Small intestine (tissue), 7 donors: ENCODE measurements around the gene PAPLN. TPM values are rescaled to one million over a fixed set of nuclear protein-coding genes. Genes with fewer than 3 reads are reported as not detected.

Experiments used
- DNase-seq, 2 donors: peaks; one replicate each; pipeline versions ENCODE4 v3.0.0 to v3.0.0-alpha.2; 2013
- FAIRE-seq: peaks from 2 replicates; lab custom pipeline; 2012; peaks lifted over from hg19 to GRCh38; lab: Jason Lieb, UNC
- H3K27ac ChIP-seq, 3 donors: one replicate each; pipeline ENCODE4 v1.5.1; 2013; ENCODE audit warnings: low read length in 2 of 3, mild to moderate bottlenecking in 2 of 3, control low read depth in 1 of 3, inconsistent platforms in 1 of 3, low read depth in 1 of 3, moderate library complexity in 1 of 3
- H3K27me3 ChIP-seq, 3 donors: one replicate each; pipeline ENCODE4 v1.6.1; 2013; ENCODE audit warnings: low read length in 3 of 3, inconsistent platforms in 1 of 3; ENCODE audit not compliant: control insufficient read depth in 3 of 3, insufficient read depth in 3 of 3
- H3K36me3 ChIP-seq, 3 donors: one replicate each; pipeline ENCODE4 v1.6.1; 2013; ENCODE audit warnings: low read length in 3 of 3, inconsistent platforms in 1 of 3, low read depth in 1 of 3, mild to moderate bottlenecking in 1 of 3, moderate library complexity in 1 of 3; ENCODE audit not compliant: control insufficient read depth in 3 of 3, insufficient read depth in 2 of 3
- H3K4me1 ChIP-seq, 3 donors: one replicate each; pipeline ENCODE4 v1.6.1; 2013; ENCODE audit warnings: low read length in 2 of 3, inconsistent platforms in 1 of 3, low read depth in 1 of 3, mild to moderate bottlenecking in 1 of 3, moderate library complexity in 1 of 3; ENCODE audit not compliant: control insufficient read depth in 3 of 3, insufficient read depth in 2 of 3
- H3K4me3 ChIP-seq, 3 donors: one replicate each; pipeline ENCODE4 v1.5.1; 2013; ENCODE audit warnings: low read length in 3 of 3, control low read depth in 1 of 3, inconsistent platforms in 1 of 3, low read depth in 1 of 3, mild to moderate bottlenecking in 1 of 3, moderate library complexity in 1 of 3
- H3K9me3 ChIP-seq, 2 donors: one replicate each; pipeline ENCODE4 v1.6.1; 2013; ENCODE audit warnings: low read depth in 1 of 2, low read length in 1 of 2; ENCODE audit not compliant: control insufficient read depth in 2 of 2, insufficient read depth in 1 of 2
- WGBS, 3 donors: extraction: QIAGEN DNeasy Blood & Tissue Kit; methylation state at CpG; one replicate each; pipeline ENCODE4 v1.1.7; 2013; 5-methylcytosine and 5-hydroxymethylcytosine counted together
- polyA plus RNA-seq, 4 donors: library from polyadenylated mRNA; stranded (reverse) in 3 of 4; unstranded in 1 of 4; fragments of 200-250 nt in 3 of 4; fragments of 120-200 nt in 1 of 4; gene quantifications; one replicate each; pipeline versions ENCODE4 v1.2.1 to v1.2.3, GENCODE V29; 2013
- donor health status: healthy with polysubstance abuse.
- donor health status: control.
- donor health status: control.
- donor health status: Bipolar disorder and iron deficiency.
- donor health status: healthy.

Gene PAPLN
- polyA plus RNA-seq, 4 donors, result 0.45 to 59.2 (median 2.0) TPM

DNA sequence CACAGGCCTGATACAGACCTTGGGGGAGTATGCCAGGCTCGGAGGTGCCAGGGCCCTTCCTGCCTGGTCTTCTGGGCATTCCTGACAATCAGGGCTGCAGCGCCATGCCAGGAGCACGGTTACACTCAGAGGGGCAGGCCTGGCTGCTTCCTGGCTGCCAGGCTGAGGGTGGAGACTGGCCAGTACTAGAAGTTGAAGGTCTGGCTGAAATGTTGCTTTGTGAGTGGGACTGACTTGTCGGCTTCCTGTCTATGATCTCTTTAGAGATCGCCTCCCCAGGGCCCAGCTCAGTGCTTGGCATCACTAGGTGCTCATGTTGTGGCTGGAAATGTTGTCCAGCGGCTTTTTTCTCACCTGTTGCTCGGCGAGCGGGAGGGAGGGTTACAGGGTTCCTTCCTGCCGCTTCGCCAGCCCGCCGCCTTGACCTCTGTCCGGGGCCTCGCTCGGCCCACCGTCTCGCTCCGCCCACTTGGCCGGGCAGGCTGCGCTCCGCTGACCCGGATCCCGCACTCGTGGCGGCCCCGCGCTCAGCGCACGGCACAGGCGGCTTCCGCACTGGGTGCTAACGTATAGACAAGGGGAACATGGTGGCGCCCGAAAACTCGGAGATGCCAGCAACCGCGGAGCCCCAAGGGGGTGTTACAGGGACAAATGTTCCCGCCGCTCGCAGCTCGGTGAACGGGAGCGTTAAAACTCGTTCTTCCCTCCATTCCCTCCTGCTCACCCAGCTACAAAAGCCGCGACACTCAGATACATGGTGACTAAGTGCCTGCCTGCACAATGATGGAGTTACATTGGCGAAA lies 32.6 kb downstream of the PAPLN start:
- no peak for FAIRE-seq
- WGBS, 3 donors, result 26 to 38% (median 34%) methylated on average over 48 of the region's 48 CpGs
- Histone ChIP-seq H3K27me3 (no peaks in the 10 kb centered on the region), H3K4me1 (peaks cover 0 to 9% (median 0%) of the 10 kb centered on the region in 3 donors), H3K36me3 (peaks cover 2 to 65% (median 7%) of the 10 kb centered on the region in 3 donors), H3K27ac (no peak overlapping the region), H3K4me3 (peak overlapping the region in 2 of 3 donors; percentile 8 to 17), H3K9me3 (no peaks in the 10 kb centered on the region)
- DNase-seq, result peak; percentile 17 to 40

DNA sequence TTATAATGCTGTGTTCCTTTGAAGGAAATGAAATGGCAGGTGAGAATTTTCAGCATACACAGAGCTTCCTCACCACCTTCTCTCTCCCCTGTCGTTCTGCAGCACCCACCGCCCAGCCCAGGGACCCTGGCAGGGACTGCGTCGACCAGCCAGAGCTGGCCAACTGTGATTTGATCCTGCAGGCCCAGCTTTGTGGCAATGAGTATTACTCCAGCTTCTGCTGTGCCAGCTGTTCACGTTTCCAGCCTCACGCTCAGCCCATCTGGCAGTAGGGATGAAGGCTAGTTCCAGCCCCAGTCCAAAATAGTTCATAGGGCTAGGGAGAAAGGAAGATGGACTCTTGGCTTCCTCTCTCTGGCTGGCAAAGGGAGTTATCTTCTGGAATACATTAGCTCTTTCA lies 35.1 kb downstream of the PAPLN start:
- 77 to 87% (median 85%) methylated on average over 6 of the region's 6 CpGs for WGBS, 3 donors
- FAIRE-seq (no peak), DNase-seq (no peak)
- no peaks in the 10 kb centered on the region for H3K27me3 ChIP-seq
- no peak overlapping the region for H3K27ac ChIP-seq
- no peak overlapping the region for H3K4me3 ChIP-seq
- H3K4me1 ChIP-seq, result peaks cover 0 to 4% (median 0%) of the 10 kb centered on the region in 3 donors
- peaks cover 7 to 52% (median 13%) of the 10 kb centered on the region in 3 donors for H3K36me3 ChIP-seq
- H3K9me3 ChIP-seq, result no peaks in the 10 kb centered on the region

DNA sequence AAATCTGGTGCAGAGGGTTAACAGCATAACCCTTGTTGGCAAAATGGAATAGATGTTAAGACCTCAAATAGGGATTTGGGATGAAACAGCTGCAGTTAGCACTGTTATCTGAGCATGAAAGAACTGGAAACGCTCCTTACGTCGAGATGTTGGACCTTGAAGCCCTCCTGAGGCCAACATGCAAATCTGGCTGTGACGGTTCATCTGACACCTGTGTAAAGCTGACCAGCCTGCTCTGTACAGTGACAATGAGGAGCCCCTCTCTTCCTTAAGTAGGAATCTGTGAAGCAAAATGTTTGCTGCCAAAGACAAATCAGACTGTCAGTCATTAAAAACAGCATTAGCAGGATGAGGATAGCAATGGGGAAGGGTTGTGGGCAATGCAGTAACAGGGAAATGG lies 36.5 kb downstream of the PAPLN start:
- no peak for FAIRE-seq
- 65 to 78% (median 67%) methylated on average over 4 of the region's 4 CpGs for WGBS, 3 donors

DNA sequence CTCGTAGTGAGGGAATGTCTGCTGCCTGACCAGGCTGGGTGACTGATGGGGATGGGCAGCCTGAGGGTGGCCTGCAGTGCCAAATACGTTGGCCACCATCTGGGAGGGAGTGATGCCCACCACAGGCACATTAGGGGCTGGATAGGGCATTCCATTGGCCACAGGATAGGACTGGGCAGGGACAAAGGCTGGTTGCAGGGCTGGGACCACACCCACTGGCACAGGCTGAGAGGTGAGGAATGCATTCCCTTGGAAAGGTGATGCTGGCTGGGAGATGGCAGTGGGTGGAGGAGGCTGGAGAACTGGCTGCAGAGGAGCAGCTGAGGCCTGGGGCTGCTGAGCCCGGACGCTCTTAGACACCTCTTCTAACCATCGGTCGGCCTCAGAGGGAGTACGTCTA lies 39.5 kb downstream of the PAPLN start:
- H3K27ac ChIP-seq, result no peak overlapping the region
- H3K4me1 ChIP-seq, result no peaks in the 10 kb centered on the region
- FAIRE-seq (no peak), DNase-seq (no peak)
- H3K9me3 ChIP-seq, result no peaks in the 10 kb centered on the region
- peaks cover 12 to 47% (median 26%) of the 10 kb centered on the region in 3 donors for H3K36me3 ChIP-seq
- H3K4me3 ChIP-seq, result no peak overlapping the region
- WGBS, 3 donors, result 94 to 96% (median 95%) methylated on average over 7 of the region's 7 CpGs
- no peaks in the 10 kb centered on the region for H3K27me3 ChIP-seq

More for the DNA sequence above, 36.5 kb downstream of the PAPLN start:
- no peaks in the 10 kb centered on the region for H3K9me3 ChIP-seq
- H3K36me3 ChIP-seq, result peaks cover 7 to 51% (median 13%) of the 10 kb centered on the region in 3 donors
- H3K27ac ChIP-seq, result no peak overlapping the region
- peaks cover 0 to 4% (median 0%) of the 10 kb centered on the region in 3 donors for H3K4me1 ChIP-seq
- no peak overlapping the region for H3K4me3 ChIP-seq
- H3K27me3 ChIP-seq, result no peaks in the 10 kb centered on the region
- no peak for DNase-seq

DNA sequence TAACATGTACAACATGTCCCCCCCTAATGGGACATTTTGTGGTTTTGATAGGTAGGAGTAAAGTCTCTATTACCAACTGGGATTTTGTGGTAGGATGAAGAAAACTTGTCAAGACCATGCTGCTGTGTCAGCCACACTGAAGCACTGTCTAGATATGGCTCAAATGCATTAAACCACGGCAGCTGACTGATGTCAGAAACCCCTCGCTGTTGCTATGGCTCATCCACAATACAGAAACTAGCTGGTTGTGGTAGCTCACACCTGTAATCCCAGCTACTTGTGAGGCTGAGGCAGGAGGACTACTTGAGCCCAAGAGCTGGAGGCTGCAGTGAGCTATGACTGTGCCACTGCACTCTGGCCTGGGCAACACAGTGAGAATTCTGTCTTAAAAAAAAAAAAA lies 40.1 kb downstream of the PAPLN start:
- DNase-seq, result no peak
- no peaks in the 10 kb centered on the region for H3K9me3 ChIP-seq
- 97 to 98% (median 98%) methylated on average over 2 of the region's 2 CpGs for WGBS, 3 donors
- H3K4me1 ChIP-seq, result no peaks in the 10 kb centered on the region
- no peaks in the 10 kb centered on the region for H3K27me3 ChIP-seq
- H3K27ac ChIP-seq, result no peak overlapping the region
- H3K36me3 ChIP-seq, result peaks cover 11 to 49% (median 31%) of the 10 kb centered on the region in 3 donors
- H3K4me3 ChIP-seq, result no peak overlapping the region
- FAIRE-seq, result no peak

DNA sequence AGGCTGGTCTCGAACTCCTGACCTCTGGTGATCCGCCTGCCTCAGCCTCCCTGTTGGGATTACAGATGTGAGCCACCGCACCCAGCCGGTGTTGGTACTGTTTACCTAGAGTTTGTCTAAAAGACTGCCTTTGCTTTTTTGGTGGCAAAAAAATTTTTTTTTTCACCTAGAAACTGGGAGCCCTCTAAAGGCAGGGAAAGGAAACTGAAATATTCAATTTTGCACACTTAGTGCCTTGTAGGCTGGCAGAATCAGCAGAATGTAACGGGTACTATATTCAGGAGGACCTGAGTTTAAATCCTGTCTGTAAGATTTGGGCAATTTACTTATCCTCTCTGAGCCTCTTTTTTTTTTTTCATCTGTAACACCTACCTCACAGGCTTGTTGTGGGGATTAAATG lies 43.6 kb downstream of the PAPLN start:
- H3K27me3 ChIP-seq, result no peaks in the 10 kb centered on the region
- no peak for DNase-seq
- H3K4me3 ChIP-seq, result no peak overlapping the region
- 96 to 99% (median 97%) methylated on average over 5 of the region's 5 CpGs for WGBS, 3 donors
- H3K36me3 ChIP-seq, result peaks cover 18 to 51% (median 41%) of the 10 kb centered on the region in 3 donors
- no peaks in the 10 kb centered on the region for H3K9me3 ChIP-seq
- no peak overlapping the region for H3K27ac ChIP-seq
- FAIRE-seq, result no peak
- H3K4me1 ChIP-seq, result no peaks in the 10 kb centered on the region

DNA sequence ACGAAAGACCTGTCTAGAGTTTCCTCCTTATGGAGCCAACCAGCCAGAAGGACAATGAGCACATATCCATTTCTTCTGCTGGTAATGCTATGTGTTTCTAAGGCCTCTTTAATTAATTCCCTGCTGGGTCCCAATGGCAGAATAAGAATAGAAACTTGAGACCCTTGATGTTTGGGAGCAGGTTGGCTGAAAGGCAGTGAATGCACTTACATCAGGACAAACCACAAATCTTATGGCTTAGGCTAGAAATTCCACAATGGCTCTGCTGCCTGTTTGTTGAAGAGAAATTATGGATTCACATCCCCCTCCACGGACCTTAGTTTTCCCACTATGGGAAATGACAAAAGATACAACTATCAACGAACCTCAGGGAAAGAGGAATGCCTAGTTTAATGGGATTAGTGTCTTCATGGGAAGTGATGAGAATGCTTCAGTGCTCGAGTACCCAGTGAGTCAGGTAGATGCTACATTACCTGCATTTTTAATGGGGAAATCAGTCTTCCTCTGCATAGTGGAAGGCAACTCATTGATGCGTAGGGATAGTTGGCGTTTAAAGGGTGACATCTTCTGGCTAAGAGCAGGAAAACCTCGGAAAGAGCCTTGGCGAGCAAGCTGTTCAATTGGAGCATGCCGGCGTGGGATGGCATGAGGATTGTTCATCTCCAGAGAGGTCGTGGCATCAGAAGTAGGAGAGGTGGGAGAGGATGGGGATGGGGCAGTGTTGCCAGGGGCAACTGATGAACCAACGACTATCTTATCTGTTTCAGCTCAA lies 46.5 kb downstream of the PAPLN start:
- Histone ChIP-seq H3K9me3 (no peaks in the 10 kb centered on the region), H3K36me3 (peaks cover 18 to 40% (median 32%) of the 10 kb centered on the region in 3 donors), H3K27ac (no peak overlapping the region), H3K4me1 (no peaks in the 10 kb centered on the region), H3K27me3 (no peaks in the 10 kb centered on the region), H3K4me3 (no peak overlapping the region)
- FAIRE-seq (no peak), DNase-seq (peak in 1 of 2 donors; percentile 28)
- WGBS, 3 donors, result 65 to 78% (median 77%) methylated on average over 12 of the region's 12 CpGs

DNA sequence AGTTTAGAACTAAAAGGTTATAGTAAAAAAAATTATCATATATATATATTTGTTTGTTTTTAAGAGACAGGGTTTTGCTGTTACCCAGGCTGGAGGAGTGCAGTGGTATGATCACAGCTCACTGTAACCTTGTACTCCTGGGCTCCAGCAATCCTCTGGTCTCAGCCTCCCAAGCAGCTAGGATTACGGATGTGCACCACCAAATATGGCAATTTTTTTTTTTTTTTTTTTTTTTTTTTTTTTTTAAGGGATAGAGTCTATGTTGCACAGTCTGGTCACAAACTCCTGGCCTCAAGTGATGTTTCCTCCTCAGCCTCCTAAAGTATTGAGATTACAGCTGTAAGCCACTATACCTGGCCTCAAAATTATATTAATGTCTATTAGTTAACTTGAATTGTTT lies 48.7 kb downstream of the PAPLN start:
- DNase-seq (no peak), FAIRE-seq (no peak)
- Histone ChIP-seq H3K27me3 (no peaks in the 10 kb centered on the region), H3K4me1 (no peaks in the 10 kb centered on the region), H3K36me3 (peaks cover 16 to 30% (median 30%) of the 10 kb centered on the region in 3 donors), H3K4me3 (no peak overlapping the region), H3K9me3 (no peaks in the 10 kb centered on the region), H3K27ac (no peak overlapping the region)
- WGBS, 3 donors, result 89 to 100% (median 100%) methylated on average over 1 of the region's 1 CpG
